ENCODE results near the gene BST1.

The BST1 gene

DNA sequence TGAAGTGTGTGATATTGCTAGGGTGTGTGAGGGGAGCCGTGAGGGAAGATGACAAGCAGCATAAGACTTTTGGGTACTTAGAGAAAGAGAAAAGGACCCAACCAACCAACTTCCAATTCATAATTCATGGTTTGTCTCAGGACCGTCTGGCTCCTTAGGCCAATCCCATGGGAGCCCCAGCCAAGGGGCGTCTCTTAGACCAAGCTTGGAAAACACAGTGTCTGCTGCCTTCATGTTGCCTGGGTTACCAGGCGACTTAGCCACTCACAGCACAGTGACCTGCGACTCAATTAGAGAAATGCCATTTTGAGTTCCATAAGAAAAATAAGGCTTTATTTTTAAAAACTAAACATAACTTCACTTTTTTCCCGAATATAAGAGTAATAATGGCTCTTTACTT, 32.7 kb downstream of the BST1 start:
- no peak overlapping the region for H3K27ac ChIP-seq (ENCODE audit: low read length, poor library complexity, severe bottlenecking)
- H3K79me1 ChIP-seq (replicated peaks; ENCODE audit: low read length, poor library complexity, severe bottlenecking), result no peaks in the 10 kb centered on the region
- no peak overlapping the region for H2BK120ac ChIP-seq (ENCODE audit: low read depth, low read length)
- H3K18ac ChIP-seq (ENCODE audit: low read depth in 1 of 2, low read length in 2 of 2), result no peak overlapping the region
- H2BK5ac ChIP-seq (ENCODE audit: low read depth, low read length, poor library complexity, severe bottlenecking), result no peak overlapping the region
- no peak overlapping the region for H2BK15ac ChIP-seq (ENCODE audit: low read depth, poor library complexity, severe bottlenecking)
- WGBS, result 69% methylated on average over 4 of the region's 6 CpGs
- H3K4me2 ChIP-seq (ENCODE audit: low read length, poor library complexity, severe bottlenecking), result no peak overlapping the region
- no peaks in the 10 kb centered on the region for H3K4me1 ChIP-seq (ENCODE audit: control insufficient read depth, insufficient read depth, low read depth, low read length)
- H3K14ac ChIP-seq (ENCODE audit: low read length in 2 of 2), result no peak overlapping the region
- H4K91ac ChIP-seq (ENCODE audit: low read length), result no peak overlapping the region
- no peak overlapping the region for H2AK5ac ChIP-seq (ENCODE audit: low read length, severe bottlenecking)
- no peaks in the 10 kb centered on the region for H3K27me3 ChIP-seq (ENCODE audit: control insufficient read depth in 1 of 2, insufficient read depth in 1 of 2, low read length in 2 of 2)
- DNase-seq, result no peak
- no peak overlapping the region for H2BK12ac ChIP-seq (ENCODE audit: low read length in 2 of 2)
- H3K4me3 ChIP-seq (ENCODE audit: insufficient read depth in 1 of 2, low read depth in 1 of 2, low read length in 2 of 2), result no peak overlapping the region
- H3K9me3 ChIP-seq (ENCODE audit: control insufficient read depth, low read length), result no peaks in the 10 kb centered on the region
- H2AFZ ChIP-seq (ENCODE audit: low read depth, low read length), result no peak overlapping the region
- H4K8ac ChIP-seq (ENCODE audit: low read length), result no peak overlapping the region
- no peak overlapping the region for H3K4ac ChIP-seq (ENCODE audit: low read depth in 1 of 2, low read length in 2 of 2)
- no peak overlapping the region for H3K23ac ChIP-seq (ENCODE audit: low read length in 2 of 2)
- H3K36me3 ChIP-seq (ENCODE audit: control insufficient read depth in 1 of 2, insufficient read depth in 2 of 2, low read depth in 1 of 2, low read length in 2 of 2), result no peaks in the 10 kb centered on the region
- no peak overlapping the region for H3K9ac ChIP-seq (ENCODE audit: low read length)

DNA sequence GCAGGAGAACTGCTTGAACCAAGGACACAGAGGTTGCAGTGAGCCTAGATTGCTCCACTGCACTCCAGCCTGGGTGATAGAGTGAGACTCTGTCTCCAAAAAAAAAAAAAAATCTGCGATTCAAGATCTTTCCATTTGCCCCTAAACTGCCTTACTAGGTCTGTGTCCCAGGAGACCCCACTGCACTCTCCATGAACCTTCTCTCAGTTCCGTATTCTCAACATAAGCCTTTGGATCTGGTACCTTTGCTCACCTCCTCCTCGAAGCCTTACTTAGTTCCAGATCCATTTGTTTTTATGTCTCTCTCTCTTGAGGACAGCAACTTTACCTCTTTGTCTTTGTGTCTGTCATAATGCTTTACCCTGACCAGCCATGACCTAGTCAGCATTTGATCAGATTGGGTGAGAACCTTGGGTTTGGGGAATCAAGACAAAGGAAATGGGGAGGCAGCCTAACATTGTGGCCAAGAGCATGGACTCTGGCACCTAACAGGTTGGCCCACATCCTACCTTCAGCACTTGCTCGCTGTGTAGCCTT, 33.7 kb downstream of the BST1 start:
- Histone ChIP-seq H2AK5ac (ENCODE audit: low read length, severe bottlenecking) (no peak overlapping the region), H3K79me1 (replicated peaks; ENCODE audit: low read length, poor library complexity, severe bottlenecking) (no peaks in the 10 kb centered on the region), H2BK15ac (ENCODE audit: low read depth, poor library complexity, severe bottlenecking) (no peak overlapping the region), H2AFZ (ENCODE audit: low read depth, low read length) (no peak overlapping the region), H3K23ac (ENCODE audit: low read length in 2 of 2) (no peak overlapping the region), H3K4me1 (ENCODE audit: control insufficient read depth, insufficient read depth, low read depth, low read length) (no peaks in the 10 kb centered on the region), H2BK12ac (ENCODE audit: low read length in 2 of 2) (no peak overlapping the region), H3K14ac (ENCODE audit: low read length in 2 of 2) (no peak overlapping the region), H3K27me3 (ENCODE audit: control insufficient read depth in 1 of 2, insufficient read depth in 1 of 2, low read length in 2 of 2) (no peaks in the 10 kb centered on the region), H3K9ac (ENCODE audit: low read length) (no peak overlapping the region), H3K36me3 (ENCODE audit: control insufficient read depth in 1 of 2, insufficient read depth in 2 of 2, low read depth in 1 of 2, low read length in 2 of 2) (no peaks in the 10 kb centered on the region), H3K4me2 (ENCODE audit: low read length, poor library complexity, severe bottlenecking) (no peak overlapping the region), H3K4me3 (ENCODE audit: insufficient read depth in 1 of 2, low read depth in 1 of 2, low read length in 2 of 2) (no peak overlapping the region), H3K27ac (ENCODE audit: low read length, poor library complexity, severe bottlenecking) (no peak overlapping the region), H4K8ac (ENCODE audit: low read length) (no peak overlapping the region), H2BK5ac (ENCODE audit: low read depth, low read length, poor library complexity, severe bottlenecking) (no peak overlapping the region), H4K91ac (ENCODE audit: low read length) (no peak overlapping the region), H3K9me3 (ENCODE audit: control insufficient read depth, low read length) (no peaks in the 10 kb centered on the region), H3K18ac (ENCODE audit: low read depth in 1 of 2, low read length in 2 of 2) (no peak overlapping the region), H3K4ac (ENCODE audit: low read depth in 1 of 2, low read length in 2 of 2) (no peak overlapping the region), H2BK120ac (ENCODE audit: low read depth, low read length) (no peak overlapping the region)
- 92% methylated on average over 4 of the region's 4 CpGs for WGBS
- no peak for DNase-seq

DNA sequence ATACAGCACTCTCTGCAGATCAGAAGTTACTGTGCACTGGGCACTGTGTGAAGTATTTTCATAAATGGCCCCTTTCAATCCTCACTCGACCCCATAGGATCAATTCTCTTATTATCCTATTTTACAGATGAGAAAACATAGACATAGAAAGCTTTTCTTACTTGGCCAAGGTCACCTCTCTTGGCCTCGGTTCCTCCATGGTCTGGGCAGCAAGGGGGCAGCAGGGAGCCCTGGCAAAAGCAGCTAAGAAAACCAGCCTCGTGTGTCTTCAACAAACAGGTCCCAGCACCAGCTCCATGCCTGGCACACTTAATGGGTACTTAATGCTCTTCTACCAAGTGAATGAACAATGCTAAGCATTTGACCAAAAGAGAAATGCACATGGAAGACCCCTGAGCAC, 34.4 kb downstream of the BST1 start:
- Histone ChIP-seq H3K4ac (ENCODE audit: low read depth in 1 of 2, low read length in 2 of 2) (no peak overlapping the region), H2BK5ac (ENCODE audit: low read depth, low read length, poor library complexity, severe bottlenecking) (no peak overlapping the region), H3K14ac (ENCODE audit: low read length in 2 of 2) (no peak overlapping the region), H3K4me2 (ENCODE audit: low read length, poor library complexity, severe bottlenecking) (no peak overlapping the region), H3K9me3 (ENCODE audit: control insufficient read depth, low read length) (no peaks in the 10 kb centered on the region), H2AK5ac (ENCODE audit: low read length, severe bottlenecking) (no peak overlapping the region), H3K18ac (ENCODE audit: low read depth in 1 of 2, low read length in 2 of 2) (no peak overlapping the region), H3K23ac (ENCODE audit: low read length in 2 of 2) (no peak overlapping the region), H3K36me3 (ENCODE audit: control insufficient read depth in 1 of 2, insufficient read depth in 2 of 2, low read depth in 1 of 2, low read length in 2 of 2) (no peaks in the 10 kb centered on the region), H4K91ac (ENCODE audit: low read length) (no peak overlapping the region), H2BK15ac (ENCODE audit: low read depth, poor library complexity, severe bottlenecking) (no peak overlapping the region), H3K27ac (ENCODE audit: low read length, poor library complexity, severe bottlenecking) (no peak overlapping the region), H3K9ac (ENCODE audit: low read length) (no peak overlapping the region), H2AFZ (ENCODE audit: low read depth, low read length) (no peak overlapping the region), H2BK12ac (ENCODE audit: low read length in 2 of 2) (no peak overlapping the region), H3K27me3 (ENCODE audit: control insufficient read depth in 1 of 2, insufficient read depth in 1 of 2, low read length in 2 of 2) (no peaks in the 10 kb centered on the region), H3K79me1 (replicated peaks; ENCODE audit: low read length, poor library complexity, severe bottlenecking) (no peaks in the 10 kb centered on the region), H2BK120ac (ENCODE audit: low read depth, low read length) (no peak overlapping the region), H3K4me1 (ENCODE audit: control insufficient read depth, insufficient read depth, low read depth, low read length) (no peaks in the 10 kb centered on the region), H3K4me3 (ENCODE audit: insufficient read depth in 1 of 2, low read depth in 1 of 2, low read length in 2 of 2) (no peak overlapping the region), H4K8ac (ENCODE audit: low read length) (no peak overlapping the region)
- no peak for DNase-seq
- 64% methylated on average over 3 of the region's 3 CpGs for WGBS

DNA sequence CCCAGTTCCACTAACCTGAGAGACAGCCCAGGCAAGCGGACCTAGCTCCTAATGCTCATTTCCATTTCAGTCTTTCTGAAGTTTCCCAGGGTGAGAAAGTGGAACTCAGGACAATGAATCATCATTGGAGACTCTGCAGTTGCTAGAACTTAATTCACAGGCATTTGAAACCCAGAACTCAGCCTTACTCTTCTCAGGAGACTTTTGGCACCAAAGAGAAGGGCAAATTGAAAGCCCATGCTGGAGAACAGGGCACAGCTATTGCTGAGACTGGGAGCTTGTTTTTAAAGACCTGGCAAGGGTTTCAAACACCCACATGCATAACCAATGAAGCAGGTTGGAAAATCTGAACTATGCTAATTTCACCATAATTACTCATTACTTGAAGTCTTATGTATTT, 36.0 kb downstream of the BST1 start:
- H3K27me3 ChIP-seq (ENCODE audit: control insufficient read depth in 1 of 2, insufficient read depth in 1 of 2, low read length in 2 of 2), result no peaks in the 10 kb centered on the region
- H3K79me1 ChIP-seq (replicated peaks; ENCODE audit: low read length, poor library complexity, severe bottlenecking), result no peaks in the 10 kb centered on the region
- no peak overlapping the region for H3K23ac ChIP-seq (ENCODE audit: low read length in 2 of 2)
- H2AK5ac ChIP-seq (ENCODE audit: low read length, severe bottlenecking), result no peak overlapping the region
- H4K91ac ChIP-seq (ENCODE audit: low read length), result no peak overlapping the region
- DNase-seq, result no peak
- no peaks in the 10 kb centered on the region for H3K4me1 ChIP-seq (ENCODE audit: control insufficient read depth, insufficient read depth, low read depth, low read length)
- H2BK120ac ChIP-seq (ENCODE audit: low read depth, low read length), result no peak overlapping the region
- no peak overlapping the region for H3K18ac ChIP-seq (ENCODE audit: low read depth in 1 of 2, low read length in 2 of 2)
- 87% methylated on average over 1 of the region's 1 CpG for WGBS
- no peak overlapping the region for H2AFZ ChIP-seq (ENCODE audit: low read depth, low read length)
- no peak overlapping the region for H4K8ac ChIP-seq (ENCODE audit: low read length)
- H3K36me3 ChIP-seq (ENCODE audit: control insufficient read depth in 1 of 2, insufficient read depth in 2 of 2, low read depth in 1 of 2, low read length in 2 of 2), result no peaks in the 10 kb centered on the region
- no peak overlapping the region for H3K14ac ChIP-seq (ENCODE audit: low read length in 2 of 2)
- no peak overlapping the region for H3K4ac ChIP-seq (ENCODE audit: low read depth in 1 of 2, low read length in 2 of 2)
- no peak overlapping the region for H2BK5ac ChIP-seq (ENCODE audit: low read depth, low read length, poor library complexity, severe bottlenecking)
- no peak overlapping the region for H2BK15ac ChIP-seq (ENCODE audit: low read depth, poor library complexity, severe bottlenecking)
- H3K9ac ChIP-seq (ENCODE audit: low read length), result no peak overlapping the region
- no peak overlapping the region for H3K4me2 ChIP-seq (ENCODE audit: low read length, poor library complexity, severe bottlenecking)
- H3K4me3 ChIP-seq (ENCODE audit: insufficient read depth in 1 of 2, low read depth in 1 of 2, low read length in 2 of 2), result no peak overlapping the region
- H3K27ac ChIP-seq (ENCODE audit: low read length, poor library complexity, severe bottlenecking), result no peak overlapping the region
- H3K9me3 ChIP-seq (ENCODE audit: control insufficient read depth, low read length), result no peaks in the 10 kb centered on the region
- no peak overlapping the region for H2BK12ac ChIP-seq (ENCODE audit: low read length in 2 of 2)

All from mesenchymal stem cell (in vitro differentiated cells and primary cell).